ENCODE measurements around the gene CACUL1. TPM values are rescaled to one million over a fixed set of nuclear protein-coding genes. Genes with fewer than 3 reads are reported as not detected.

Gene CACUL1
- total and polyA plus RNA-seq, 4 donors, result 3.9 to 15.8 (median 13.1) TPM

DNA sequence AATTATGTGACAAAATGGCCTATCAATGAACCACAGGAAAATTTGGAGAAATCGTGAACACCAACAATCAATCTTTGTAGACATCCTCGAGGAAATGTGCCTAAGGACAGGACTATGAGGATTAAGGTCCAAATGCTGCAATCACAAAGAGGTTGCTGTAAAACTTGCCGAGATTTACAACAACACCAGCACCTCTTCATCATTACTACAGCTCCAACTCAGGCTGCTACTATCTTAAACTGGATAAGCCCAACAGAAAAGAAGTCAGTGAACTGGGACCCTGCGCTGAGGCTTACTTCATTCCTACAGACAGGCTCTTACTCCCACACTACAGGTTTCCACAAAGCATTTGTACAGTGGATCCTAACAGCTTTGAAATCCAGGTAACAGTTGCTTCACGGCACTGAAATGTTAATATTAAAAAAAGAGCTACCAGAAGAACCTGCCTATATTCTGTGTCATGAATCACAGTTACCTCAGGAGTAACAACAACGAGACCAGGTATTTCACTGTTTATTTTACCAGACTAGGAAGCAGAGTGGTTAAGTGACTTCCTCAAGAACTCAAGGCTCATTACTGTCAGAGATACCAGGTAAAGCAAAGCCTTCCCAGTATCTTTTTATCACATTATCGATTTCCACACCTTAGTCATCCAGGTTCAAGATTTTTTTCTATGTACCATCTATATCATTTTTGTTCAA lies 23.9 kb downstream of the CACUL1 start:
- TF ChIP-seq SP1 (IDR thresholded peaks at IDR 0.05), result no peak
- TF ChIP-seq, protein P1, sequence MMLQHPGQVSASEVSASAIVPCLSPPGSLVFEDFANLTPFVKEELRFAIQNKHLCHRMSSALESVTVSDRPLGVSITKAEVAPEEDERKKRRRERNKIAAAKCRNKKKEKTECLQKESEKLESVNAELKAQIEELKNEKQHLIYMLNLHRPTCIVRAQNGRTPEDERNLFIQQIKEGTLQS (IDR thresholded peaks at IDR 0.05), result no peak
- no peak for TF ChIP-seq JUND (IDR thresholded peaks at IDR 0.05)
- TF ChIP-seq HNF4A (conservative IDR thresholded peaks at IDR 0.05), result peak; percentile 58 to 69
- no peak for TF ChIP-seq YY1 (IDR thresholded peaks at IDR 0.05)
- no peak for TF ChIP-seq RXRA (IDR thresholded peaks at IDR 0.05)
- TF ChIP-seq FOXA1 (IDR thresholded peaks at IDR 0.05), result no peak
- TF ChIP-seq HNF4G (IDR thresholded peaks at IDR 0.05), result peak; percentile 22
- H3K4me3 ChIP-seq (ENCODE audit: low read depth in 1 of 3, low read length in 3 of 3), result no peak overlapping the region
- H3K36me3 ChIP-seq (ENCODE audit: control insufficient read depth in 4 of 4, insufficient read depth in 3 of 4, low read depth in 1 of 4, low read length in 3 of 4), result no peaks in the 10 kb centered on the region
- H3K9ac ChIP-seq (ENCODE audit: low read depth in 1 of 2, low read length in 2 of 2), result no peak overlapping the region
- H3K27me3 ChIP-seq (ENCODE audit: control insufficient read depth in 4 of 4, insufficient read depth in 4 of 4, low read length in 3 of 4), result no peaks in the 10 kb centered on the region
- DNase-seq (ENCODE audit: low spot score), result no peak
- H3K27ac ChIP-seq (ENCODE audit: low read depth in 1 of 2, low read length in 2 of 2), result peak overlapping the region in 1 of 2 donors; percentile 74
- WGBS, result 37% methylated on average over 7 of the region's 7 CpGs
- H3K9me3 ChIP-seq (ENCODE audit: control insufficient read depth in 4 of 4, low read length in 3 of 4), result no peaks in the 10 kb centered on the region
- peaks cover 6 to 19% (median 14%) of the 10 kb centered on the region in 4 donors for H3K4me1 ChIP-seq (ENCODE audit: control insufficient read depth in 4 of 4, insufficient read depth in 4 of 4, low read length in 3 of 4)

DNA sequence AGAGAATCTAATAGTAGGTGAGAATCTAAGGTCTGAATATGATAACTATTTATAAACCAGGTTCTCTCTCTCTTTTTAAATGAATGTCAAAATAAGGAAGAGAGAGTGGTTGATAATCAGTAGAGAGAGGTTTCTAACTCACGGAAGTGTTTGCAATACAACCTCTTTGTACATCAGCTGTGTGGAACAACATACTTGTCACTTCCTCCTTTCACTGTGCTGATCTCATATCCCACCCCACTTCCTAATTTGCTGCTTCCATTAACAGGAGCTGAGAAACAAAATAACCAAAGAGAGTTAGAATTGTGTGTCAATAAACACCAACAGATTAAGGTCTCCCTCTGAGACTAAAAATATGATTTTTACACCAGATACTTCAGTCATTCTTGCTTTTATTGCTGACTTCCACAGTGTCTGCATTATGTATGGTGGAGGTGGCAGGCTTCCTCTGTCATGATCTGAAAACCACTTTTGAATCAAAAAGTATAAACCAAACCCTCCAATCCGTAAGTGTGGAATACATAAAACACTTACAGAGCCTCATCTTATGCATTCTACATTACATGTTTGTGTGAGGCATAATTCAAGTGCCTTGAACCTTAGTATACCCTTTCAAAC lies 25.0 kb downstream of the CACUL1 start:
- Histone ChIP-seq H3K27me3 (ENCODE audit: control insufficient read depth in 4 of 4, insufficient read depth in 4 of 4, low read length in 3 of 4) (no peaks in the 10 kb centered on the region), H3K27ac (ENCODE audit: low read depth in 1 of 2, low read length in 2 of 2) (peak overlapping the region; percentile 28 to 48), H3K9ac (ENCODE audit: low read depth in 1 of 2, low read length in 2 of 2) (peak overlapping the region; percentile 25 to 29), H3K4me1 (ENCODE audit: control insufficient read depth in 4 of 4, insufficient read depth in 4 of 4, low read length in 3 of 4) (peaks cover 6 to 21% (median 14%) of the 10 kb centered on the region in 4 donors), H3K36me3 (ENCODE audit: control insufficient read depth in 4 of 4, insufficient read depth in 3 of 4, low read depth in 1 of 4, low read length in 3 of 4) (no peaks in the 10 kb centered on the region), H3K9me3 (ENCODE audit: control insufficient read depth in 4 of 4, low read length in 3 of 4) (no peaks in the 10 kb centered on the region), H3K4me3 (ENCODE audit: low read depth in 1 of 3, low read length in 3 of 3) (no peak overlapping the region)
- TF ChIP-seq FOXA1 (IDR thresholded peaks at IDR 0.05) (no peak), GABPA (IDR thresholded peaks at IDR 0.05 in 1 of 2, conservative IDR thresholded peaks at IDR 0.05 in 1 of 2) (peak in 1 of 2 donors; percentile 13), HNF4G (IDR thresholded peaks at IDR 0.05) (no peak), EGR1 (IDR thresholded peaks at IDR 0.05; ENCODE audit: low read depth in 2 of 2) (peak in 1 of 2 donors; percentile 16), FOXA2 (IDR thresholded peaks at IDR 0.05) (no peak), JUND (IDR thresholded peaks at IDR 0.05) (no peak), YY1 (IDR thresholded peaks at IDR 0.05) (peak; percentile 14), HNF4A (conservative IDR thresholded peaks at IDR 0.05) (no peak), RAD21 (IDR thresholded peaks at IDR 0.05) (no peak)
- TF ChIP-seq, protein P2, sequence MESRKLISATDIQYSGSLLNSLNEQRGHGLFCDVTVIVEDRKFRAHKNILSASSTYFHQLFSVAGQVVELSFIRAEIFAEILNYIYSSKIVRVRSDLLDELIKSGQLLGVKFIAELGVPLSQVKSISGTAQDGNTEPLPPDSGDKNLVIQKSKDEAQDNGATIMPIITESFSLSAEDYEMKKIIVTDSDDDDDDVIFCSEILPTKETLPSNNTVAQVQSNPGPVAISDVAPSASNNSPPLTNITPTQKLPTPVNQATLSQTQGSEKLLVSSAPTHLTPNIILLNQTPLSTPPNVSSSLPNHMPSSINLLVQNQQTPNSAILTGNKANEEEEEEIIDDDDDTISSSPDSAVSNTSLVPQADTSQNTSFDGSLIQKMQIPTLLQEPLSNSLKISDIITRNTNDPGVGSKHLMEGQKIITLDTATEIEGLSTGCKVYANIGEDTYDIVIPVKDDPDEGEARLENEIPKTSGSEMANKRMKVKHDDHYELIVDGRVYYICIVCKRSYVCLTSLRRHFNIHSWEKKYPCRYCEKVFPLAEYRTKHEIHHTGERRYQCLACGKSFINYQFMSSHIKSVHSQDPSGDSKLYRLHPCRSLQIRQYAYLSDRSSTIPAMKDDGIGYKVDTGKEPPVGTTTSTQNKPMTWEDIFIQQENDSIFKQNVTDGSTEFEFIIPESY (IDR thresholded peaks at IDR 0.05), result no peak
- TF ChIP-seq, protein P1 (IDR thresholded peaks at IDR 0.05), result no peak
- TF ChIP-seq, protein P3, sequence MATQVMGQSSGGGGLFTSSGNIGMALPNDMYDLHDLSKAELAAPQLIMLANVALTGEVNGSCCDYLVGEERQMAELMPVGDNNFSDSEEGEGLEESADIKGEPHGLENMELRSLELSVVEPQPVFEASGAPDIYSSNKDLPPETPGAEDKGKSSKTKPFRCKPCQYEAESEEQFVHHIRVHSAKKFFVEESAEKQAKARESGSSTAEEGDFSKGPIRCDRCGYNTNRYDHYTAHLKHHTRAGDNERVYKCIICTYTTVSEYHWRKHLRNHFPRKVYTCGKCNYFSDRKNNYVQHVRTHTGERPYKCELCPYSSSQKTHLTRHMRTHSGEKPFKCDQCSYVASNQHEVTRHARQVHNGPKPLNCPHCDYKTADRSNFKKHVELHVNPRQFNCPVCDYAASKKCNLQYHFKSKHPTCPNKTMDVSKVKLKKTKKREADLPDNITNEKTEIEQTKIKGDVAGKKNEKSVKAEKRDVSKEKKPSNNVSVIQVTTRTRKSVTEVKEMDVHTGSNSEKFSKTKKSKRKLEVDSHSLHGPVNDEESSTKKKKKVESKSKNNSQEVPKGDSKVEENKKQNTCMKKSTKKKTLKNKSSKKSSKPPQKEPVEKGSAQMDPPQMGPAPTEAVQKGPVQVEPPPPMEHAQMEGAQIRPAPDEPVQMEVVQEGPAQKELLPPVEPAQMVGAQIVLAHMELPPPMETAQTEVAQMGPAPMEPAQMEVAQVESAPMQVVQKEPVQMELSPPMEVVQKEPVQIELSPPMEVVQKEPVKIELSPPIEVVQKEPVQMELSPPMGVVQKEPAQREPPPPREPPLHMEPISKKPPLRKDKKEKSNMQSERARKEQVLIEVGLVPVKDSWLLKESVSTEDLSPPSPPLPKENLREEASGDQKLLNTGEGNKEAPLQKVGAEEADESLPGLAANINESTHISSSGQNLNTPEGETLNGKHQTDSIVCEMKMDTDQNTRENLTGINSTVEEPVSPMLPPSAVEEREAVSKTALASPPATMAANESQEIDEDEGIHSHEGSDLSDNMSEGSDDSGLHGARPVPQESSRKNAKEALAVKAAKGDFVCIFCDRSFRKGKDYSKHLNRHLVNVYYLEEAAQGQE (IDR thresholded peaks at IDR 0.05), result no peak
- TF ChIP-seq, protein P4, sequence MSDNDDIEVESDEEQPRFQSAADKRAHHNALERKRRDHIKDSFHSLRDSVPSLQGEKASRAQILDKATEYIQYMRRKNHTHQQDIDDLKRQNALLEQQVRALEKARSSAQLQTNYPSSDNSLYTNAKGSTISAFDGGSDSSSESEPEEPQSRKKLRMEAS (IDR thresholded peaks at IDR 0.05), result no peak
- 63% methylated on average over 2 of the region's 2 CpGs for WGBS
- no peak for DNase-seq (ENCODE audit: low spot score)

Data from liver (tissue), 9 donors.